Gastrocnemius medialis (tissue), 4 donors: ENCODE results near the gene TFAP2D. TPM values are rescaled to one million over a fixed set of nuclear protein-coding genes. Genes with fewer than 3 reads are reported as not detected.

Experiments used
- ATAC-seq, 2 donors: fragments of 150-250 bp; one replicate each; pipeline ENCODE4 v1.9.1; 2016
- DNase-seq, 2 donors: peaks; one replicate each; pipeline ENCODE4 v3.0.0-alpha.2; 2019
- H3K27ac ChIP-seq, 4 donors: fragments of 200-600 bp; sonication (generic); 1 replicate in 1 of 4; 2 replicates in 3 of 4; pipeline ENCODE4 v1.5.1; 2016 to 2018; ENCODE audit warnings: mild to moderate bottlenecking in 2 of 4, moderate library complexity in 1 of 4
- H3K27me3 ChIP-seq, 3 donors: fragments of 200-600 bp; sonication (generic) in 2 of 3; 1 replicate in 1 of 3; 2 replicates in 2 of 3; pipeline versions ENCODE4 v1.5.1 to v1.6.0; 2016 to 2019; ENCODE audit warnings: mild to moderate bottlenecking in 1 of 3, moderate library complexity in 1 of 3
- H3K36me3 ChIP-seq, 2 donors: fragments of 200-600 bp; sonication (generic) in 1 of 2; one replicate each; pipeline ENCODE4 v1.5.1; 2017 to 2018
- H3K4me1 ChIP-seq, 2 donors: fragments of 200-600 bp; sonication (generic) in 1 of 2; one replicate each; pipeline ENCODE4 v1.5.1; 2016 to 2017; ENCODE audit warnings: mild to moderate bottlenecking in 2 of 2
- H3K4me3 ChIP-seq, 4 donors: fragments of 200-600 bp; sonication (generic) in 3 of 4; 1 replicate in 1 of 4; 2 replicates in 3 of 4; pipeline ENCODE4 v1.5.1; 2016 to 2019; ENCODE audit warnings: mild to moderate bottlenecking in 2 of 4
- H3K9me3 ChIP-seq, 3 donors: fragments of 200-600 bp; sonication (generic) in 2 of 3; 1 replicate in 1 of 3; 2 replicates in 2 of 3; pipeline ENCODE4 v1.5.1; 2016 to 2019
- POLR2A ChIP-seq, 2 donors: fragments of 450-650 bp; IDR thresholded peaks; one replicate each; pipeline ENCODE4 v1.6.1; 2017; ENCODE audit warnings: antibody characterized with exemption in 2 of 2, mild to moderate bottlenecking in 2 of 2, moderate library complexity in 2 of 2
- in situ Hi-C, 4 donors: fragments of 200-750 bp; cut with MboI; loops; one replicate each; pipeline versions ENCODE4 v1.15.0 to v1.8.0; 2017; ENCODE audit warnings: low sequenced_read_pairs in 4 of 4
- intact Hi-C: fragments of 100-400 bp; cut with DNase I; formaldehyde crosslinking; loops from one replicate; pipeline ENCODE4 v1.15.1; 2023; ENCODE audit warnings: low total_unique reads
- total RNA-seq, 4 donors: library from RNA; depleted of rRNA; stranded (reverse); fragments of >200 nt; gene quantifications; one replicate each; pipeline versions ENCODE4 v1.1.0 to v1.2.3, GENCODE V29; 2016
- TF ChIP-seq, protein P1 (sequence below), 5 experiments: fragments of 450-650 bp in 3 of 5; fragments of 200-600 bp in 2 of 5; sonication (generic) in 2 of 5; IDR thresholded peaks in 4 of 5; conservative IDR thresholded peaks in 1 of 5; 1 replicate in 4 of 5; 2 replicates in 1 of 5; pipeline ENCODE4 v1.5.1; 2016 to 2019; ENCODE audit warnings: antibody characterized with exemption in 5 of 5, mild to moderate bottlenecking in 3 of 5, moderate library complexity in 3 of 5

TFAP2D gene
- total RNA-seq, 4 donors from 2014 or later = not detected

DNA sequence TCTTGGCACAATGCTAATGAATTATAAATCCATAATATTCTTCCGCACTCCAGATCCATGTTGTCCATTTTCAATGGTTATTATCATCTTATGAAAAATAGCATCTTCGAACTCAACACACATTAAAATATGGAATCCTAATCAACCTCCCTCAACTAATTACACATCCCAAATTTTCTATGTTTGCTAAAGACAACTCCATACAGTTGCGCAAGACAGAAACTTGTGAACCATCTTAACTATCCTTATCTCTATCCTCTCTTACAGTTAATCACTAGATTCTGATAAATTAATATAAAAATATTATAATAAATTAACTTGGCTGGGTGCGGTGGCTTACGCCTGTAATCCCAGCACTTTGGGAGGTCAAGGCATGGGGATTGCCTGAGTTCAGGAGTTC is 67.1 kb downstream of the TFAP2D start:
- no peaks in the 10 kb centered on the region for H3K27me3 ChIP-seq
- no peak for ATAC-seq
- no peak overlapping the region for H3K4me3 ChIP-seq
- no peak for DNase-seq
- H3K4me1 ChIP-seq = no peaks in the 10 kb centered on the region
- H3K36me3 ChIP-seq = no peaks in the 10 kb centered on the region
- intact Hi-C loops (no loop called here), in situ Hi-C loops (no loop called here)
- H3K9me3 ChIP-seq = no peaks in the 10 kb centered on the region
- TF ChIP-seq POLR2A (IDR thresholded peaks at IDR 0.05) = no peak
- TF ChIP-seq, protein P1, sequence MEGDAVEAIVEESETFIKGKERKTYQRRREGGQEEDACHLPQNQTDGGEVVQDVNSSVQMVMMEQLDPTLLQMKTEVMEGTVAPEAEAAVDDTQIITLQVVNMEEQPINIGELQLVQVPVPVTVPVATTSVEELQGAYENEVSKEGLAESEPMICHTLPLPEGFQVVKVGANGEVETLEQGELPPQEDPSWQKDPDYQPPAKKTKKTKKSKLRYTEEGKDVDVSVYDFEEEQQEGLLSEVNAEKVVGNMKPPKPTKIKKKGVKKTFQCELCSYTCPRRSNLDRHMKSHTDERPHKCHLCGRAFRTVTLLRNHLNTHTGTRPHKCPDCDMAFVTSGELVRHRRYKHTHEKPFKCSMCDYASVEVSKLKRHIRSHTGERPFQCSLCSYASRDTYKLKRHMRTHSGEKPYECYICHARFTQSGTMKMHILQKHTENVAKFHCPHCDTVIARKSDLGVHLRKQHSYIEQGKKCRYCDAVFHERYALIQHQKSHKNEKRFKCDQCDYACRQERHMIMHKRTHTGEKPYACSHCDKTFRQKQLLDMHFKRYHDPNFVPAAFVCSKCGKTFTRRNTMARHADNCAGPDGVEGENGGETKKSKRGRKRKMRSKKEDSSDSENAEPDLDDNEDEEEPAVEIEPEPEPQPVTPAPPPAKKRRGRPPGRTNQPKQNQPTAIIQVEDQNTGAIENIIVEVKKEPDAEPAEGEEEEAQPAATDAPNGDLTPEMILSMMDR (IDR thresholded peaks at IDR 0.05 in 4 of 5, conservative IDR thresholded peaks at IDR 0.05 in 1 of 5) = no peak
- H3K27ac ChIP-seq = no peak overlapping the region

DNA sequence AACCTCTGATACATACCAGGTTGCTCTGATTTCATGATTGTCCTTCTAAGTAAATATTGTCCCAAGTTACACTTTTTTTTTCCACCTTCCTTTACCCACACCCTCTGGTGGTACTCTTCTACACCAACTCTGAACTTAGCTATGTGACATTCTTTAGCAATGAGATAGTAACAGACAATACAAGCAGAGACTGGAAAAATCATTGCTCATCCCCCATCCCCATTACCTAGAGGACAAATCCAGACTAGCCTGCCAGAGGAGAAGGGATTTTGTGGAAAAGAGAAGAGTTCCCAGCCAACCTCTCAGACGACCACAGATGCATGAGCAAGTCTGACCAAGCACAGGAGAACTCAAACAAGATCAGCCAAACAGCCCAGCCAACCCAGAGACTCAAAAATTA is 72.6 kb downstream of the TFAP2D start:
- intact Hi-C loops = no loop called here
- H3K4me1 ChIP-seq = no peaks in the 10 kb centered on the region
- in situ Hi-C loops = no loop called here

DNA sequence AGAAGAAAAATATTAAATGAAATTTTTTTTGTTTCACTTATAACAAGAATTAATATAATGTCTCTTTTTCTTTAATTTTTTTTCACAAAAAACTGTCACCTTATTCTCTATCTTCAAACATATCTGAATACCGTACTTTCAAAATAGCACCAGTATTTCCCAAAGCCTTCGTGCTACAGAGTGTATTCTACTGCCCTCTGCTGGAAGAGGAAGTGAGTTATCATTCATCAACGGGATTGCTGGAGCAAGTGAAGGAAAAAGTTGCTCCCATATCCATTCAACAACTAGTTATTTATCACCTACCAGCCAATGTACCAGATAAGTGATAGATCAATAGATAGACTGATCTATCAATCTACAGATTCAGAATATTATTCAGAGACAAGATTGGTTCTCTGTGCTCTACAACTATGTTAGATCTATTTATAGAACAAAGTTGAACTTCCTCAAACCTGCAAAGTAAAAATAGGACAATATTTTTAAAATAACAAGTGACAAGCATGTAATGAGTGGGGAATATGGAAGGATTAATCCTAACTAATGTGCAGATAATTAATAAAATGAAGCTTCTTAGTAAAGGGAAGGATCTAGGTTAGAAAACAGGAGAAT is 78.7 kb downstream of the TFAP2D start:
- TF ChIP-seq POLR2A (IDR thresholded peaks at IDR 0.05) = no peak
- TF ChIP-seq, protein P1 (IDR thresholded peaks at IDR 0.05 in 4 of 5, conservative IDR thresholded peaks at IDR 0.05 in 1 of 5) = peak in 4 of 5 experiments; percentile 19 to 55 (median 32)
- ATAC-seq = no peak

More for the DNA sequence above, 72.6 kb downstream of the TFAP2D start:
- no peak overlapping the region for H3K27ac ChIP-seq
- ATAC-seq (no peak), DNase-seq (no peak)
- no peaks in the 10 kb centered on the region for H3K9me3 ChIP-seq
- no peak for TF ChIP-seq POLR2A (IDR thresholded peaks at IDR 0.05)
- TF ChIP-seq, protein P1 (IDR thresholded peaks at IDR 0.05 in 4 of 5, conservative IDR thresholded peaks at IDR 0.05 in 1 of 5) = no peak
- no peak overlapping the region for H3K4me3 ChIP-seq
- H3K27me3 ChIP-seq = no peaks in the 10 kb centered on the region
- no peaks in the 10 kb centered on the region for H3K36me3 ChIP-seq

DNA sequence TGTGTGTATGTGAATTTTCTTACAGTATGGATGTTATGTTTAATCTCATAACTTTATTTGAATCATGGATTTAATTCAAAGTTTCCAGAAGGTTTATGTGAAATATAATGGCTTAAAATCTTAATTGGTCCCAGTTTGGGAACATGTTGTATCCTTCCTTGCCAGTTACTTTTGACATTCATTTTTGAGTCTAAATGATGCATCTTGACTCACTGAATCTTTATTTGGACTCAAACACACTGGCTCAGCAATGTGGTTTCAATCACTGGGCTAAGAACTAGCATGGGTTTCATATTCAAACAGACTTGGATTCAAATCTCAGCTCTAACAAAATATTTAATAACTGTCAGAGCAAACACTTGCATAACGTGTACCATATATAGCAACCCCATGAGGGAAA is 79.4 kb downstream of the TFAP2D start:
- no peaks in the 10 kb centered on the region for H3K9me3 ChIP-seq
- no peaks in the 10 kb centered on the region for H3K27me3 ChIP-seq
- H3K36me3 ChIP-seq = no peaks in the 10 kb centered on the region
- ATAC-seq (no peak), DNase-seq (no peak)
- H3K4me3 ChIP-seq = no peak overlapping the region
- intact Hi-C loops = no loop called here
- H3K4me1 ChIP-seq = no peaks in the 10 kb centered on the region
- no peak overlapping the region for H3K27ac ChIP-seq
- TF ChIP-seq, protein P1 (IDR thresholded peaks at IDR 0.05 in 4 of 5, conservative IDR thresholded peaks at IDR 0.05 in 1 of 5) = no peak
- TF ChIP-seq POLR2A (IDR thresholded peaks at IDR 0.05) = no peak
- in situ Hi-C loops = no loop called here

More for the DNA sequence above, 78.7 kb downstream of the TFAP2D start:
- Histone ChIP-seq H3K27ac (no peak overlapping the region), H3K4me1 (no peaks in the 10 kb centered on the region), H3K27me3 (no peaks in the 10 kb centered on the region), H3K4me3 (no peak overlapping the region), H3K36me3 (no peaks in the 10 kb centered on the region), H3K9me3 (no peaks in the 10 kb centered on the region)
- intact Hi-C loops (no loop called here), in situ Hi-C loops (no loop called here)
- no peak for DNase-seq

DNA sequence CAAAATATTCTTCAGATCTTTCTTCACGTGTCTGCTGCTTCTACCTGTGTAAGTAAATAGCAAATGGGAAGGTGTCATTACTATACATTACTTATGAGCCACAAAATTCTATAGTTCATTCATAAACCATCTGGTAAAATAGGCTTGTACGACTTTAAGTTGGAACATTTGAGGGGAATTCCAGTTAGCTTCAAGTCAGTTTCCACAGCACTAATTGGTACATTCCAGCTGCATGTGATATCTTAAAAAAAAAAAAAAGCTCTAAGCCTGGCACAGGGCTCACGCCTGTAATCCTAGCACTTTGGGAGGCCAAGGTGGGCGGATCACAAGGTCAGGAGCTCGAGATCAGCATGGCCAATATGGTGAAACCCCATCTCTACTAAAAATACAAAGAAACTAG is 82.2 kb downstream of the TFAP2D start:
- Histone ChIP-seq H3K9me3 (no peaks in the 10 kb centered on the region), H3K27ac (no peak overlapping the region), H3K36me3 (no peaks in the 10 kb centered on the region), H3K4me1 (no peaks in the 10 kb centered on the region), H3K27me3 (no peaks in the 10 kb centered on the region), H3K4me3 (no peak overlapping the region)
- intact Hi-C loops = no loop called here
- DNase-seq (no peak), ATAC-seq (no peak)
- in situ Hi-C loops = no loop called here
- TF ChIP-seq POLR2A (IDR thresholded peaks at IDR 0.05) = no peak
- TF ChIP-seq, protein P1 (IDR thresholded peaks at IDR 0.05 in 4 of 5, conservative IDR thresholded peaks at IDR 0.05 in 1 of 5) = no peak
